Endothelial cell (in vitro differentiated cells): ENCODE measurements around the gene GABBR1. TPM values are rescaled to one million over a fixed set of nuclear protein-coding genes. Genes with fewer than 3 reads are reported as not detected.
A peak's percentile ranks its signal among the peaks of the same experiment; 100 is the strongest.

Source experiments
- DNase-seq: peaks from one replicate; pipeline ENCODE4 v3.0.0; 2021; ENCODE audit warnings: low spot score
- H3K27ac Mint-ChIP-seq: one replicate; pipeline ENCODE4 v1.8.0; 2021; ENCODE audit warnings: mixed read lengths, inconsistent platforms; ENCODE audit not compliant: unreplicated experiment
- H3K27me3 Mint-ChIP-seq: one replicate; pipeline ENCODE4 v1.8.0; 2021; ENCODE audit warnings: mild to moderate bottlenecking, moderate library complexity, mixed read lengths, inconsistent platforms; ENCODE audit not compliant: unreplicated experiment
- H3K36me3 Mint-ChIP-seq: one replicate; pipeline ENCODE4 v1.8.0; 2021; ENCODE audit warnings: mild to moderate bottlenecking, low read depth, mixed read lengths, inconsistent platforms; ENCODE audit not compliant: unreplicated experiment
- H3K4me1 Mint-ChIP-seq: one replicate; pipeline ENCODE4 v1.8.0; 2021; ENCODE audit warnings: mild to moderate bottlenecking, mixed read lengths, inconsistent platforms; ENCODE audit not compliant: unreplicated experiment
- H3K4me3 Mint-ChIP-seq: one replicate; pipeline ENCODE4 v1.8.0; 2021; ENCODE audit warnings: mild to moderate bottlenecking, mixed read lengths, inconsistent platforms; ENCODE audit not compliant: unreplicated experiment
- H3K9me3 Mint-ChIP-seq: one replicate; pipeline ENCODE4 v1.8.0; 2021; ENCODE audit warnings: mixed read lengths, inconsistent platforms; ENCODE audit not compliant: unreplicated experiment
- CTCF ChIP-seq: fragments of 200-600 bp; sonication (generic); IDR thresholded peaks from one replicate; pipeline ENCODE4 v1.5.0; 2021; ENCODE audit warnings: antibody characterized with exemption; ENCODE audit not compliant: unreplicated experiment
- total RNA-seq: library from RNA; stranded (reverse); fragmentation: NEBNext Ultra II Directional; extraction: Animal tissue kit (Norgen Biotek cat#: 25700); gene quantifications from one replicate; pipeline ENCODE4 v1.2.1, GENCODE V29; 2021; ENCODE audit not compliant: unreplicated experiment

The GABBR1 gene
- total RNA-seq, 1 donor from 2014 or later, result 164 TPM

- Mint-ChIP-seq H3K4me3 (no peak overlapping the region), H3K36me3 (no peaks in the 10 kb centered on the region), H3K9me3 (no peaks in the 10 kb centered on the region), H3K4me1 (peaks cover 5% of the 10 kb centered on the region), H3K27me3 (no peaks in the 10 kb centered on the region), H3K27ac (no peak overlapping the region)
- DNase-seq, result no peak
- no peak for TF ChIP-seq CTCF
Observed at GRCh38 chr6:29641430-29642148, 8.6 kb upstream of the GABBR1 start.

GRCh38 chr6:29637247-29637646, 4.3 kb upstream of the GABBR1 start:
- no peak for DNase-seq
- TF ChIP-seq CTCF, result no peak
- Mint-ChIP-seq H3K27ac (no peak overlapping the region), H3K9me3 (no peaks in the 10 kb centered on the region), H3K27me3 (no peaks in the 10 kb centered on the region), H3K4me3 (no peak overlapping the region), H3K36me3 (no peaks in the 10 kb centered on the region), H3K4me1 (peaks cover 14% of the 10 kb centered on the region)

GRCh38 chr6:29633534-29633905, 537 bp upstream of the GABBR1 start:
- TF ChIP-seq CTCF, result no peak
- Mint-ChIP-seq H3K4me3 (peak overlapping the region; percentile 90), H3K27ac (no peak overlapping the region), H3K4me1 (peaks cover 42% of the 10 kb centered on the region), H3K36me3 (peaks cover 10% of the 10 kb centered on the region), H3K9me3 (no peaks in the 10 kb centered on the region), H3K27me3 (peaks cover 6% of the 10 kb centered on the region)
- no peak for DNase-seq

- no peak for TF ChIP-seq CTCF
- peaks cover 10% of the 10 kb centered on the region for H3K36me3 Mint-ChIP-seq
- peak overlapping the region; percentile 99 for H3K4me3 Mint-ChIP-seq
- no peaks in the 10 kb centered on the region for H3K9me3 Mint-ChIP-seq
- H3K27ac Mint-ChIP-seq, result peak overlapping the region; percentile 74
- DNase-seq, result peak; percentile 58
- H3K4me1 Mint-ChIP-seq, result peaks cover 46% of the 10 kb centered on the region
- H3K27me3 Mint-ChIP-seq, result peaks cover 6% of the 10 kb centered on the region
Observed at GRCh38 chr6:29631860-29632731, 887 bp downstream of the GABBR1 start.
